Measurements from ENCODE around the gene RFTN1.
A peak's percentile ranks its signal among the peaks of the same experiment; 100 is the strongest.

RFTN1 gene

GRCh38 chr3:16464511-16465148, 48.9 kb downstream of the RFTN1 start:
- no peak for DNase-seq (ENCODE audit: low read depth)

- DNase-seq (ENCODE audit: low read depth): no peak
These were observed 49.6 kb downstream of the RFTN1 start for GRCh38 chr3:16463914-16464313.

GRCh38 chr3:16463119-16463518, 50.4 kb downstream of the RFTN1 start:
- DNase-seq (ENCODE audit: low read depth): no peak

GRCh38 chr3:16462679-16463078, 50.8 kb downstream of the RFTN1 start:
- no peak for DNase-seq (ENCODE audit: low read depth)

GRCh38 chr3:16461463-16462245, 51.8 kb downstream of the RFTN1 start:
- DNase-seq (ENCODE audit: low read depth): no peak

GRCh38 chr3:16460886-16461285, 52.6 kb downstream of the RFTN1 start:
- DNase-seq (ENCODE audit: low read depth): no peak

- no peak for DNase-seq (ENCODE audit: low read depth)
These were observed 53.2 kb downstream of the RFTN1 start for GRCh38 chr3:16460273-16460672.

- DNase-seq (ENCODE audit: low read depth): no peak
These were observed 56.6 kb downstream of the RFTN1 start for GRCh38 chr3:16456784-16457415.

GRCh38 chr3:16455966-16456365, 57.5 kb downstream of the RFTN1 start:
- no peak for DNase-seq (ENCODE audit: low read depth)

- no peak for DNase-seq (ENCODE audit: low read depth)
These were observed 58.5 kb downstream of the RFTN1 start for GRCh38 chr3:16455001-16455400.

GRCh38 chr3:16452261-16452660, 61.2 kb downstream of the RFTN1 start:
- no peak for DNase-seq (ENCODE audit: low read depth)

- DNase-seq (ENCODE audit: low read depth): no peak
These were observed 64.1 kb downstream of the RFTN1 start for GRCh38 chr3:16449369-16449768.

GRCh38 chr3:16448639-16449070, 64.8 kb downstream of the RFTN1 start:
- DNase-seq (ENCODE audit: low read depth): peak; percentile 94

GRCh38 chr3:16447135-16447534, 66.4 kb downstream of the RFTN1 start:
- DNase-seq (ENCODE audit: low read depth): no peak

GRCh38 chr3:16444344-16444743, 69.2 kb downstream of the RFTN1 start:
- no peak for DNase-seq (ENCODE audit: low read depth)

- DNase-seq (ENCODE audit: low read depth): no peak
These were observed 70.8 kb downstream of the RFTN1 start for GRCh38 chr3:16442730-16443129.

- DNase-seq (ENCODE audit: low read depth): peak; percentile 89
These were observed 72.1 kb downstream of the RFTN1 start for GRCh38 chr3:16441371-16441875.

- DNase-seq (ENCODE audit: low read depth): no peak
These were observed 73.4 kb downstream of the RFTN1 start for GRCh38 chr3:16439848-16440708.

GRCh38 chr3:16439163-16439847, 74.2 kb downstream of the RFTN1 start:
- peak; percentile 35 for DNase-seq (ENCODE audit: low read depth)

- DNase-seq (ENCODE audit: low read depth): peak; percentile 24
These were observed 75.9 kb downstream of the RFTN1 start for GRCh38 chr3:16437640-16438039.

GRCh38 chr3:16433701-16434151, 79.8 kb downstream of the RFTN1 start:
- DNase-seq (ENCODE audit: low read depth): no peak
